Gastrocnemius medialis (tissue), 4 donors: Measurements from ENCODE around the gene LRP1-AS.

Experiments
- CTCF ChIP-seq, 5 experiments: fragments of 450-650 bp in 3 of 5; fragments of 200-600 bp in 2 of 5; sonication (generic) in 2 of 5; IDR thresholded peaks in 4 of 5; conservative IDR thresholded peaks in 1 of 5; 1 replicate in 4 of 5; 2 replicates in 1 of 5; pipeline ENCODE4 v1.5.1; 2016 to 2019; ENCODE audit warnings: antibody characterized with exemption in 5 of 5, mild to moderate bottlenecking in 3 of 5, moderate library complexity in 3 of 5
- POLR2A ChIP-seq, 2 donors: fragments of 450-650 bp; IDR thresholded peaks; one replicate each; pipeline ENCODE4 v1.6.1; 2017; ENCODE audit warnings: antibody characterized with exemption in 2 of 2, mild to moderate bottlenecking in 2 of 2, moderate library complexity in 2 of 2

GRCh38 chr12:57145460-57146059 lies 1.9 kb downstream of the LRP1-AS start:
- TF ChIP-seq POLR2A (IDR thresholded peaks at IDR 0.05): no peak
- no peak for TF ChIP-seq CTCF (IDR thresholded peaks at IDR 0.05 in 4 of 5, conservative IDR thresholded peaks at IDR 0.05 in 1 of 5)
